CD4-positive, CD25-positive, alpha-beta regulatory T cell (primary cell): Measurements from ENCODE around the gene ANKS3. TPM values are rescaled to one million over a fixed set of nuclear protein-coding genes. Genes with fewer than 3 reads are reported as not detected.
A peak's percentile ranks its signal among the peaks of the same experiment; 100 is the strongest.

ENCODE experiments used
- ATAC-seq, 2 donors: fragments of 150-1000 bp; cut with Tn5 transposase; one replicate each; pipeline ENCODE4 v1.10.0; 2021; ENCODE audit warnings: low read depth in 2 of 2, moderate number of reproducible peaks in 2 of 2, moderate library complexity in 1 of 2
- DNase-seq, 3 donors: peaks; one replicate each; pipeline versions ENCODE4 v3.0.0 to v3.0.0-alpha.2; 2012 to 2022; ENCODE audit warnings: mixed read lengths in 1 of 3
- H3K27ac ChIP-seq: one replicate; pipeline ENCODE4 v1.7.0; 2013; ENCODE audit warnings: mild to moderate bottlenecking, low read length; ENCODE audit not compliant: insufficient read depth, poor library complexity, severe bottlenecking
- H3K27me3 ChIP-seq: one replicate; pipeline ENCODE4 v1.7.0; 2013; ENCODE audit warnings: low read length; ENCODE audit not compliant: control insufficient read depth, insufficient read depth
- H3K36me3 ChIP-seq: one replicate; pipeline ENCODE4 v1.7.0; 2013; ENCODE audit warnings: mild to moderate bottlenecking, low read length, moderate library complexity; ENCODE audit not compliant: control insufficient read depth, insufficient read depth
- H3K4me1 ChIP-seq: 2 replicates; pipeline ENCODE4 v1.7.0; 2013; ENCODE audit warnings: mild to moderate bottlenecking, low read length; ENCODE audit not compliant: insufficient read depth, control insufficient read depth, poor library complexity, severe bottlenecking
- H3K4me3 ChIP-seq: one replicate; pipeline ENCODE4 v1.7.0; 2013; ENCODE audit warnings: low read depth, mild to moderate bottlenecking, low read length, moderate library complexity
- H3K9me3 ChIP-seq, 2 experiments: 1 replicate in 1 of 2; 2 replicates in 1 of 2; pipeline ENCODE4 v1.7.0; 2013; ENCODE audit warnings: low read length in 2 of 2, mild to moderate bottlenecking in 1 of 2, moderate library complexity in 1 of 2; ENCODE audit not compliant: control insufficient read depth in 2 of 2
- H3K27ac Mint-ChIP-seq, 3 donors: one replicate each; pipeline ENCODE4 v1.8.0; 2020 to 2022; ENCODE audit warnings: mild to moderate bottlenecking in 3 of 3, mixed read lengths in 3 of 3, moderate library complexity in 2 of 3
- H3K27me3 Mint-ChIP-seq: one replicate; pipeline ENCODE4 v1.8.0; 2022; ENCODE audit warnings: mild to moderate bottlenecking, mixed read lengths
- H3K36me3 Mint-ChIP-seq: one replicate; pipeline ENCODE4 v1.8.0; 2020; ENCODE audit warnings: mixed read lengths
- H3K4me1 Mint-ChIP-seq, 4 donors: one replicate each; pipeline ENCODE4 v1.8.0; 2020 to 2022; ENCODE audit warnings: mixed read lengths in 4 of 4, mild to moderate bottlenecking in 1 of 4
- H3K4me3 Mint-ChIP-seq, 4 donors: one replicate each; pipeline ENCODE4 v1.8.0; 2020 to 2022; ENCODE audit warnings: mild to moderate bottlenecking in 4 of 4, mixed read lengths in 4 of 4, moderate library complexity in 3 of 4
- H3K9me3 Mint-ChIP-seq, 7 donors: one replicate each; pipeline ENCODE4 v1.8.0; 2020 to 2022; ENCODE audit warnings: mixed read lengths in 7 of 7, mild to moderate bottlenecking in 3 of 7, moderate library complexity in 2 of 7
- polyA plus RNA-seq, 4 donors: library from polyadenylated mRNA; unstranded; fragments of 300-500 nt; fragmentation: Illumina TruSeq; gene quantifications; one replicate each; pipeline ENCODE4 v1.2.3, GENCODE V29; 2021
- total RNA-seq: library from RNA; stranded (reverse); gene quantifications from one replicate; pipeline ENCODE4 v1.2.3, GENCODE V29; 2022

ANKS3 gene
- total and polyA plus RNA-seq, 5 donors from 2014 or later = 1.4 to 20.4 (median 3.2) TPM

GRCh38 chr16:4752351-4753100 is 18.5 kb upstream of the ANKS3 start:
- H3K4me1 Mint-ChIP-seq = peaks cover 0 to 10% (median 7%) of the 10 kb centered on the region in 4 donors

GRCh38 chr16:4750896-4751295 is 16.8 kb upstream of the ANKS3 start:
- Mint-ChIP-seq H3K4me3 (no peak overlapping the region), H3K9me3 (peaks cover 0 to 2% (median 0%) of the 10 kb centered on the region in 7 donors), H3K27ac (no peak overlapping the region), H3K36me3 (peaks cover 17% of the 10 kb centered on the region), H3K4me1 (peaks cover 0 to 16% (median 7%) of the 10 kb centered on the region in 4 donors), H3K27me3 (no peaks in the 10 kb centered on the region)
- no peak overlapping the region for H3K27ac ChIP-seq
- H3K4me3 ChIP-seq = no peak overlapping the region
- no peak for ATAC-seq
- H3K9me3 ChIP-seq = no peaks in the 10 kb centered on the region
- DNase-seq = no peak
- H3K36me3 ChIP-seq = peaks cover 34% of the 10 kb centered on the region
- H3K4me1 ChIP-seq = no peaks in the 10 kb centered on the region
- no peaks in the 10 kb centered on the region for H3K27me3 ChIP-seq

More at GRCh38 chr16:4752351-4753100, 18.5 kb upstream of the ANKS3 start:
- Histone ChIP-seq H3K4me1 (no peaks in the 10 kb centered on the region), H3K4me3 (no peak overlapping the region), H3K27me3 (no peaks in the 10 kb centered on the region), H3K27ac (no peak overlapping the region), H3K36me3 (peaks cover 39% of the 10 kb centered on the region), H3K9me3 (no peaks in the 10 kb centered on the region)
- no peak for DNase-seq
- Mint-ChIP-seq H3K9me3 (peaks cover 0 to 2% (median 0%) of the 10 kb centered on the region in 7 donors), H3K4me3 (no peak overlapping the region), H3K36me3 (peaks cover 23% of the 10 kb centered on the region), H3K27me3 (no peaks in the 10 kb centered on the region), H3K27ac (no peak overlapping the region)
- no peak for ATAC-seq

GRCh38 chr16:4749700-4750257 is 15.7 kb upstream of the ANKS3 start:
- H3K36me3 ChIP-seq = peaks cover 25% of the 10 kb centered on the region
- DNase-seq (no peak), ATAC-seq (no peak)
- Mint-ChIP-seq H3K4me1 (peaks cover 0 to 16% (median 6%) of the 10 kb centered on the region in 4 donors), H3K9me3 (no peaks in the 10 kb centered on the region), H3K36me3 (peaks cover 8% of the 10 kb centered on the region), H3K27ac (no peak overlapping the region), H3K4me3 (no peak overlapping the region), H3K27me3 (no peaks in the 10 kb centered on the region)
- no peak overlapping the region for H3K4me3 ChIP-seq
- no peak overlapping the region for H3K27ac ChIP-seq
- no peaks in the 10 kb centered on the region for H3K4me1 ChIP-seq
- no peaks in the 10 kb centered on the region for H3K9me3 ChIP-seq
- no peaks in the 10 kb centered on the region for H3K27me3 ChIP-seq

- Histone ChIP-seq H3K4me3 (no peak overlapping the region), H3K9me3 (no peaks in the 10 kb centered on the region), H3K36me3 (peaks cover 22% of the 10 kb centered on the region), H3K4me1 (no peaks in the 10 kb centered on the region), H3K27me3 (no peaks in the 10 kb centered on the region), H3K27ac (no peak overlapping the region)
- H3K27ac Mint-ChIP-seq = peak overlapping the region in 2 of 3 donors; percentile 33 to 62
- no peak for DNase-seq
- no peaks in the 10 kb centered on the region for H3K27me3 Mint-ChIP-seq
- no peak overlapping the region for H3K4me3 Mint-ChIP-seq
- H3K9me3 Mint-ChIP-seq = no peaks in the 10 kb centered on the region
- no peak for ATAC-seq
- peaks cover 0 to 16% (median 6%) of the 10 kb centered on the region in 4 donors for H3K4me1 Mint-ChIP-seq
- peaks cover 7% of the 10 kb centered on the region for H3K36me3 Mint-ChIP-seq
These were observed 14.8 kb upstream of the ANKS3 start for GRCh38 chr16:4748682-4749411.

- Histone ChIP-seq H3K9me3 (no peaks in the 10 kb centered on the region), H3K27ac (no peak overlapping the region), H3K4me1 (no peaks in the 10 kb centered on the region), H3K27me3 (no peaks in the 10 kb centered on the region), H3K36me3 (peaks cover 20% of the 10 kb centered on the region), H3K4me3 (no peak overlapping the region)
- Mint-ChIP-seq H3K4me3 (peak overlapping the region in 2 of 4 donors; percentile 2 to 59), H3K9me3 (no peaks in the 10 kb centered on the region), H3K27me3 (peaks cover 1% of the 10 kb centered on the region), H3K4me1 (peaks cover 5 to 22% (median 8%) of the 10 kb centered on the region in 4 donors), H3K27ac (peak overlapping the region; percentile 33 to 63 (median 35)), H3K36me3 (peaks cover 5% of the 10 kb centered on the region)
- no peak for ATAC-seq
- no peak for DNase-seq
These were observed 14.0 kb upstream of the ANKS3 start for GRCh38 chr16:4747906-4748681.

GRCh38 chr16:4746991-4747574 is 13.0 kb upstream of the ANKS3 start:
- Histone ChIP-seq H3K9me3 (no peaks in the 10 kb centered on the region), H3K36me3 (peaks cover 12% of the 10 kb centered on the region), H3K27ac (no peak overlapping the region), H3K27me3 (no peaks in the 10 kb centered on the region), H3K4me1 (no peaks in the 10 kb centered on the region), H3K4me3 (no peak overlapping the region)
- no peak overlapping the region for H3K4me3 Mint-ChIP-seq
- DNase-seq = no peak
- no peak for ATAC-seq
- peaks cover 5% of the 10 kb centered on the region for H3K36me3 Mint-ChIP-seq
- H3K9me3 Mint-ChIP-seq = no peaks in the 10 kb centered on the region
- peak overlapping the region in 2 of 3 donors; percentile 33 to 63 for H3K27ac Mint-ChIP-seq
- peaks cover 5% of the 10 kb centered on the region for H3K27me3 Mint-ChIP-seq
- peaks cover 5 to 23% (median 8%) of the 10 kb centered on the region in 4 donors for H3K4me1 Mint-ChIP-seq

GRCh38 chr16:4746215-4746614 is 12.1 kb upstream of the ANKS3 start:
- DNase-seq = no peak
- Histone ChIP-seq H3K36me3 (peaks cover 5% of the 10 kb centered on the region), H3K4me3 (no peak overlapping the region), H3K4me1 (no peaks in the 10 kb centered on the region), H3K27ac (no peak overlapping the region), H3K27me3 (no peaks in the 10 kb centered on the region), H3K9me3 (no peaks in the 10 kb centered on the region)
- peaks cover 5 to 23% (median 8%) of the 10 kb centered on the region in 4 donors for H3K4me1 Mint-ChIP-seq
- H3K27me3 Mint-ChIP-seq = peaks cover 5% of the 10 kb centered on the region
- H3K4me3 Mint-ChIP-seq = no peak overlapping the region
- H3K9me3 Mint-ChIP-seq = no peaks in the 10 kb centered on the region
- peaks cover 5% of the 10 kb centered on the region for H3K36me3 Mint-ChIP-seq
- ATAC-seq = no peak
- peak overlapping the region in 1 of 3 donors; percentile 9 for H3K27ac Mint-ChIP-seq
